ENCODE results near the gene CCDC93.

Gene CCDC93

DNA sequence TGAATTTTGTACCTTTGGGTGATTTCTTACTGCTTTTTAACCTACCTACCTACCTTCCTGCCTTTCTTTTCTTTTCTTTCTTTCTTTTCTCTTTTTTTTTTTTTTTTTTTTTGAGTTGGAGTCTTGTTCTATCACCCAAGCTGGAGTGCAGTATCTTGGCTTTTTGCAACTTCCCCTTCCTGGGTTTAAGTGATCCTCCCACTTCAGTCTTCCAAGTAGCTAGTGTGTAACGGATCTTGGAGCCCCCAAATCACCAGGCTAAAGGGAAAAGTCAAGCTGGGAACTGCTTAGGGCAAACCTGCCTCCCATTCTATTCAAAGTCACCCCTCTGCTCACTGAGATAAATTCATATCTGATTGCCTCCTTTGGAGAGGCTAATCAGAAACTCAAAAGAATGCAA is 138.1 kb downstream of the CCDC93 start:
- no peak for DNase-seq

Data from activated CD4-positive, CD25-positive, alpha-beta regulatory T cell (primary cell).